SU-DHL-6 (cell line): Measurements from ENCODE around the gene SIM2.

ENCODE experiments used
- H2AFZ ChIP-seq: fragments of 200-600 bp; sonication (generic); 2 replicates; pipeline ENCODE4 v1.6.1; 2014; ENCODE audit warnings: low read depth, mild to moderate bottlenecking, moderate library complexity, mixed read lengths, antibody characterized with exemption, low read length; ENCODE audit not compliant: severe bottlenecking
- H3F3A ChIP-seq: fragments of 200-600 bp; shearing (Covaris generic); 2 replicates; pipeline ENCODE4 v1.6.0; 2016; ENCODE audit warnings: antibody characterized with exemption, mild to moderate bottlenecking; ENCODE audit not compliant: insufficient read depth
- H3K27ac ChIP-seq: fragments of 200-600 bp; sonication (generic); 2 replicates; pipeline ENCODE4 v1.5.1; 2016; ENCODE audit warnings: low read depth, mild to moderate bottlenecking, low read length, moderate library complexity, mixed read lengths
- H3K27me3 ChIP-seq: fragments of 200-600 bp; sonication (generic), shearing (Covaris generic); 2 replicates; pipeline ENCODE4 v1.6.0; 2014; ENCODE audit warnings: mild to moderate bottlenecking, low read length
- H3K36me3 ChIP-seq: fragments of 200-600 bp; sonication (generic); 2 replicates; pipeline ENCODE4 v1.6.1; 2014; ENCODE audit warnings: mild to moderate bottlenecking, low read length, mixed read lengths
- H3K4me2 ChIP-seq: fragments of 300-600, 200-600 bp; shearing (Covaris generic), sonication (generic); 2 replicates; pipeline ENCODE4 v1.6.0; 2014; ENCODE audit warnings: low read length, low read depth, mild to moderate bottlenecking; ENCODE audit not compliant: poor library complexity, severe bottlenecking
- H3K4me3 ChIP-seq: fragments of 200-600 bp; sonication (generic); 2 replicates; pipeline ENCODE4 v1.5.1; 2014; ENCODE audit warnings: antibody characterized with exemption, low read length, mild to moderate bottlenecking, mixed read lengths; ENCODE audit not compliant: insufficient read depth, poor library complexity, severe bottlenecking
- H3K79me2 ChIP-seq: fragments of 200-600 bp; sonication (generic); 2 replicates; pipeline ENCODE4 v1.6.1; 2014; ENCODE audit warnings: mild to moderate bottlenecking, low read length, moderate library complexity; ENCODE audit not compliant: insufficient read depth
- H3K9ac ChIP-seq: fragments of 200-600 bp; sonication (generic); 2 replicates; pipeline ENCODE4 v1.7.0; 2014; ENCODE audit warnings: mild to moderate bottlenecking, low read length
- H3K9me2 ChIP-seq: fragments of 200-600 bp; sonication (generic); replicated peaks from 2 replicates; pipeline ENCODE4 v1.6.1; 2014; ENCODE audit warnings: low read length; ENCODE audit not compliant: insufficient read depth
- H3K9me3 ChIP-seq: fragments of 200-600 bp; sonication (generic); 2 replicates; pipeline ENCODE4 v1.6.1; 2014; ENCODE audit warnings: low read length, mixed read lengths; ENCODE audit not compliant: insufficient read depth
- H4K20me1 ChIP-seq: fragments of 200-600 bp; sonication (generic); 2 replicates; pipeline ENCODE4 v1.6.1; 2014; ENCODE audit warnings: low read depth, mild to moderate bottlenecking, antibody characterized with exemption, low read length, moderate library complexity, mixed read lengths
- EZH2phosphoT487 ChIP-seq: fragments of 200-600 bp; sonication (generic), shearing (Covaris generic); conservative IDR thresholded peaks from 2 replicates; pipeline ENCODE4 v1.6.1; 2018; ENCODE audit warnings: mild to moderate bottlenecking, antibody characterized with exemption, low read length, moderate library complexity, mixed read lengths
- TF ChIP-seq, protein P1 (sequence below): fragments of 200-600 bp; sonication (generic); IDR thresholded peaks from one replicate; pipeline ENCODE4 v1.5.1; 2017; ENCODE audit warnings: antibody characterized with exemption, mild to moderate bottlenecking, low read length, moderate library complexity; ENCODE audit not compliant: insufficient read depth, poor library complexity, severe bottlenecking

Gene SIM2

GRCh38 chr21:36769051-36769839 lies 70.3 kb downstream of the SIM2 start:
- Histone ChIP-seq H3K9me3 (no peaks in the 10 kb centered on the region), H3K9me2 (no peaks in the 10 kb centered on the region), H3F3A (no peaks in the 10 kb centered on the region), H2AFZ (no peak overlapping the region), H3K79me2 (no peaks in the 10 kb centered on the region), H3K36me3 (no peaks in the 10 kb centered on the region), H3K9ac (no peak overlapping the region), H3K27ac (no peak overlapping the region), H3K4me3 (no peak overlapping the region), H4K20me1 (no peaks in the 10 kb centered on the region), H3K4me2 (no peak overlapping the region), H3K27me3 (no peaks in the 10 kb centered on the region)
- no peak for TF ChIP-seq EZH2phosphoT487
- TF ChIP-seq, protein P1, sequence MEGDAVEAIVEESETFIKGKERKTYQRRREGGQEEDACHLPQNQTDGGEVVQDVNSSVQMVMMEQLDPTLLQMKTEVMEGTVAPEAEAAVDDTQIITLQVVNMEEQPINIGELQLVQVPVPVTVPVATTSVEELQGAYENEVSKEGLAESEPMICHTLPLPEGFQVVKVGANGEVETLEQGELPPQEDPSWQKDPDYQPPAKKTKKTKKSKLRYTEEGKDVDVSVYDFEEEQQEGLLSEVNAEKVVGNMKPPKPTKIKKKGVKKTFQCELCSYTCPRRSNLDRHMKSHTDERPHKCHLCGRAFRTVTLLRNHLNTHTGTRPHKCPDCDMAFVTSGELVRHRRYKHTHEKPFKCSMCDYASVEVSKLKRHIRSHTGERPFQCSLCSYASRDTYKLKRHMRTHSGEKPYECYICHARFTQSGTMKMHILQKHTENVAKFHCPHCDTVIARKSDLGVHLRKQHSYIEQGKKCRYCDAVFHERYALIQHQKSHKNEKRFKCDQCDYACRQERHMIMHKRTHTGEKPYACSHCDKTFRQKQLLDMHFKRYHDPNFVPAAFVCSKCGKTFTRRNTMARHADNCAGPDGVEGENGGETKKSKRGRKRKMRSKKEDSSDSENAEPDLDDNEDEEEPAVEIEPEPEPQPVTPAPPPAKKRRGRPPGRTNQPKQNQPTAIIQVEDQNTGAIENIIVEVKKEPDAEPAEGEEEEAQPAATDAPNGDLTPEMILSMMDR: no peak

DNA sequence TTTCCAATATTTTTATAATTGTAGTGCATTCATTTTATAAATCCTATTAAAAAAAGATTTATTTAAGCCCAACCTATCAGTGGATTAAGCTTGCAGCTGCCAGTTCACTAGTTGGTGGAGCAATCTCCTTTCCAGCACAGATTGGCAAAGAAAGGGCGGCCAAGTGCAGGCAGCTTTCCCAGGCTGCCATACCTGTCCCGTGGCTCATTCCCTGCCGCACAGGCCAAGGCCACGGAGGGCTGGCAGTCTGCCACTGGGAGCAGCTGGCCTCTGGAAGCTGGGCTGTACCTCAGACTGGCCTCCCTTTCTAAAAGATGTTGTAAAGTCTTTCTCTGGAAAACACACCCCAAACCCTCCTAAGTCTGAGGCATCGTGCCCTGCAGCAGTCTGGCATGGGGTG lies 74.2 kb downstream of the SIM2 start:
- H3K9me2 ChIP-seq: no peaks in the 10 kb centered on the region
- H3K4me3 ChIP-seq: no peak overlapping the region
- no peaks in the 10 kb centered on the region for H3F3A ChIP-seq
- H3K79me2 ChIP-seq: no peaks in the 10 kb centered on the region
- H3K9ac ChIP-seq: no peak overlapping the region
- H2AFZ ChIP-seq: no peak overlapping the region
- H3K4me2 ChIP-seq: no peak overlapping the region
- H3K27ac ChIP-seq: no peak overlapping the region
- H3K36me3 ChIP-seq: no peaks in the 10 kb centered on the region
- TF ChIP-seq, protein P1: no peak
- TF ChIP-seq EZH2phosphoT487: no peak
- H3K9me3 ChIP-seq: no peaks in the 10 kb centered on the region
- H4K20me1 ChIP-seq: no peaks in the 10 kb centered on the region
- H3K27me3 ChIP-seq: no peaks in the 10 kb centered on the region

GRCh38 chr21:36773995-36774394 lies 75.1 kb downstream of the SIM2 start:
- no peaks in the 10 kb centered on the region for H3K36me3 ChIP-seq
- no peaks in the 10 kb centered on the region for H3K27me3 ChIP-seq
- H3K4me3 ChIP-seq: no peak overlapping the region
- H2AFZ ChIP-seq: no peak overlapping the region
- no peak for TF ChIP-seq EZH2phosphoT487
- TF ChIP-seq, protein P1: no peak
- no peaks in the 10 kb centered on the region for H4K20me1 ChIP-seq
- H3K27ac ChIP-seq: no peak overlapping the region
- H3K9ac ChIP-seq: no peak overlapping the region
- no peaks in the 10 kb centered on the region for H3F3A ChIP-seq
- no peaks in the 10 kb centered on the region for H3K9me3 ChIP-seq
- no peak overlapping the region for H3K4me2 ChIP-seq
- H3K9me2 ChIP-seq: no peaks in the 10 kb centered on the region
- H3K79me2 ChIP-seq: no peaks in the 10 kb centered on the region
